ENCODE measurements around the gene FTCD.

DNA sequence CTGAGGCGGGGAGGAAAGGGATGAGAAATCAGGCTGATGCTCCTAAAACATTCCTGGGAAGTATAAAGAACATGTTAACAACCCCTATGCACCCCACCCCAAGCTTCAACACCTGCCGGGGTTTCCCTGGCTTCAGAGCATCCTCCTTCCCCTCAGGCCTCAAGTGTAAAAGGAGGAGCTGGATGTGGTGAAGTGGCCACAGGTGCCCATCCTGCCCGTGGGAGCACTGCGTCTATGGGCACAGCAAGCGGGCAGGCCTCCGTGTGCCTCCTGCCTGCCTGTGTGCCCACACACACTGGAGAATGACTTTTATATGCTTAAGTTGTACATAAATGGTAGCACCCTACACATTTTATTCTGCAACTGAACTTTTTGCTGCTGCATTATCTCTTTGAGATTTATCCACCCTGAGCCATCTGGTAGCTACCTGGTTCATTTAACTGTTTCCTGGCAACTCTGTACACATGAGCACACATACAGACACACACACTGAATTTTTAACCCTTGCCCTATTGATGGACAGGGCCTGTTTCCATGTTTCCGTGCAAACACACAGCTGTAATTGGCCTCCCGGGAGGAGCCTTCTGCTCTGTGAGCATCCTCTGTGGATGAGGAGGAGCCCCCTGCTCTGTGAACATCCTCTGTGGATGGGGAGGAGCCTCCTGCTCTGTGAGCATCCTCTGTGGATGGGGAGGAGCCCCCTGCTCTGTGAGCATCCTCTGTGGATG is 13.4 kb upstream of the FTCD start:
- TF ChIP-seq CTCF (conservative IDR thresholded peaks at IDR 0.05) (no peak), EZH2 (IDR thresholded peaks at IDR 0.05; ENCODE audit: low read depth) (no peak)
